ENCODE data around the gene SELL. TPM values are rescaled to one million over a fixed set of nuclear protein-coding genes. Genes with fewer than 3 reads are reported as not detected.

The SELL gene
- total RNA-seq, 3 donors from 2014 or later: 0.78 to 2.5 (median 0.92) TPM

DNA sequence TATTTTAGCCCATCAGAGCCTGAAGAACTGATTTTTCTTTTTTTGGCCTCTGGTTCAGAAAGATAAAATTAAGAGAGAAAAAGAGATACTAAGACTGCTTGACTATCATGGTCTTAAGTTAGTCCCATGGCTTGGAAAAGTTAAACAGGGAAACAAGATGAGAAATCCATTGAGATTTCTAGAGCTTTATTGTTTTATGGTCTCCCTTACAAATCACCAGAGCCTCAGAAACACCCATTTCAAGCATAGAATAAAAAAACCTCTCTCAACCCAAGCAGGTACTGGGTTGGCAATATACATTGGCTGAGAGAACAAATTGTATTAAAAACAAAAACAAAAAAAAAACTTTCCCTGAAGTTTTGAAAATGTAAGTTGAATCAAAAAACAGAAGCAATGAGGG lies 18.6 kb upstream of the SELL start:
- intact Hi-C loops (cut with DNase I, micrococcal nuclease): no loop called here
- Histone ChIP-seq H3K4me3 (no peak overlapping the region), H3K4me1 (ENCODE audit: low read depth) (peaks cover 4% of the 10 kb centered on the region), H3K9me3 (no peaks in the 10 kb centered on the region), H3K36me3 (ENCODE audit: low read depth) (no peaks in the 10 kb centered on the region)
- DNase-seq (no peak), ATAC-seq (peak; percentile 52)
- TF ChIP-seq, protein P1, sequence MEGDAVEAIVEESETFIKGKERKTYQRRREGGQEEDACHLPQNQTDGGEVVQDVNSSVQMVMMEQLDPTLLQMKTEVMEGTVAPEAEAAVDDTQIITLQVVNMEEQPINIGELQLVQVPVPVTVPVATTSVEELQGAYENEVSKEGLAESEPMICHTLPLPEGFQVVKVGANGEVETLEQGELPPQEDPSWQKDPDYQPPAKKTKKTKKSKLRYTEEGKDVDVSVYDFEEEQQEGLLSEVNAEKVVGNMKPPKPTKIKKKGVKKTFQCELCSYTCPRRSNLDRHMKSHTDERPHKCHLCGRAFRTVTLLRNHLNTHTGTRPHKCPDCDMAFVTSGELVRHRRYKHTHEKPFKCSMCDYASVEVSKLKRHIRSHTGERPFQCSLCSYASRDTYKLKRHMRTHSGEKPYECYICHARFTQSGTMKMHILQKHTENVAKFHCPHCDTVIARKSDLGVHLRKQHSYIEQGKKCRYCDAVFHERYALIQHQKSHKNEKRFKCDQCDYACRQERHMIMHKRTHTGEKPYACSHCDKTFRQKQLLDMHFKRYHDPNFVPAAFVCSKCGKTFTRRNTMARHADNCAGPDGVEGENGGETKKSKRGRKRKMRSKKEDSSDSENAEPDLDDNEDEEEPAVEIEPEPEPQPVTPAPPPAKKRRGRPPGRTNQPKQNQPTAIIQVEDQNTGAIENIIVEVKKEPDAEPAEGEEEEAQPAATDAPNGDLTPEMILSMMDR (IDR thresholded peaks at IDR 0.05): no peak

- intact Hi-C loops (cut with DNase I, micrococcal nuclease): no loop called here
- no peak overlapping the region for H3K4me3 ChIP-seq
- peaks cover 9% of the 10 kb centered on the region for H3K4me1 ChIP-seq (ENCODE audit: low read depth)
- H3K9me3 ChIP-seq: no peaks in the 10 kb centered on the region
- TF ChIP-seq, protein P1 (IDR thresholded peaks at IDR 0.05): no peak
- DNase-seq: peak; percentile 39 to 55 (median 40)
- no peaks in the 10 kb centered on the region for H3K36me3 ChIP-seq (ENCODE audit: low read depth)
- peak; percentile 78 for ATAC-seq
These were observed 15.9 kb upstream of the SELL start for GRCh38 chr1:169727307-169727706.

DNA sequence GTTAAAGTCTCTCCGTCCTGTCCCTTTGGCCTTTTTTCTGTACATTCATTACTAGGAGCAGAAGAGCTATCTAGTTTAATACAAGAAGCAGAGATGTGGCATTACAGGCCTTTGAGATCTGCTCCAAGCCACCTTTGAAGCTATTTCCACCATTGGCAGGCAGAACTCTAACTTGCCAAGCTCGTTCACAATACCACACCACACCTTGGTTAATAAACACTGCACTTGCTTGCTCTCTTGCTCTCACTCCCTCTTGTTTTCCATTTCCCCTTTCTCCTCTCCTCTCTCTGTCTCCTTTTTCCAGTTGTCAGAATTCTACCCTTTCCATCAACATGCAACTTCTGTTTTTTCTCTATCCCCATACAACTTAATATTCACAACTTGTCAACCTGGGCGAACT lies 15.4 kb upstream of the SELL start:
- H3K36me3 ChIP-seq (ENCODE audit: low read depth): no peaks in the 10 kb centered on the region
- no peak overlapping the region for H3K4me3 ChIP-seq
- H3K9me3 ChIP-seq: no peaks in the 10 kb centered on the region
- H3K4me1 ChIP-seq (ENCODE audit: low read depth): peaks cover 9% of the 10 kb centered on the region
- TF ChIP-seq, protein P1 (IDR thresholded peaks at IDR 0.05): no peak
- intact Hi-C loops (cut with DNase I, micrococcal nuclease): no loop called here
- ATAC-seq (peak; percentile 82), DNase-seq (peak in 1 of 3 donors; percentile 30)

- no peak for ATAC-seq
- TF ChIP-seq, protein P1 (IDR thresholded peaks at IDR 0.05): no peak
- H3K9me3 ChIP-seq: no peaks in the 10 kb centered on the region
These were observed 14.5 kb upstream of the SELL start for GRCh38 chr1:169725930-169726329.

DNA sequence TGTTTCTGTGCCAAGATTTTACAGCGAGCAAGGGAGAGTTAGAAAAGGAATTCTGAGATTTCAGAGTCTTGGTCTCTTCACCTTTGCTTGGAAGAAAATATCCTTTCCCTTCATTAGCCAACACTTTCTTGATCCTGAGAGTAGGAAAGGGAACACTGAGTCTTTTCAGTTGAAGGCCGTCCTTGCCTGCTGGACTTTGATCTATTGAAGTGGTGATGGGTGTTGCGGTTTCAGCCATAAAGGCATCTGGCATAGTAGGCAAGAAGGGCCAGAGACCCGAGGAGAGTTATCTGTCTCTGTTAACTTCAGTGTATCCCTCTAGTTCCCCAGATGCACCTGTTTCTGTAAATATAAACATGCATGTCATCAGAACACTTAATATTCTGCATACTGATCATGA lies 12.7 kb upstream of the SELL start:
- DNase-seq (no peak), ATAC-seq (peak; percentile 47)
- H3K4me1 ChIP-seq (ENCODE audit: low read depth): peaks cover 4% of the 10 kb centered on the region

More at GRCh38 chr1:169725930-169726329, 14.5 kb upstream of the SELL start:
- intact Hi-C loops (cut with DNase I, micrococcal nuclease): no loop called here
- no peak overlapping the region for H3K4me3 ChIP-seq
- peaks cover 9% of the 10 kb centered on the region for H3K4me1 ChIP-seq (ENCODE audit: low read depth)
- no peaks in the 10 kb centered on the region for H3K36me3 ChIP-seq (ENCODE audit: low read depth)
- no peak for DNase-seq

More for the DNA sequence above, 12.7 kb upstream of the SELL start:
- Histone ChIP-seq H3K9me3 (no peaks in the 10 kb centered on the region), H3K4me3 (no peak overlapping the region), H3K36me3 (ENCODE audit: low read depth) (no peaks in the 10 kb centered on the region)
- TF ChIP-seq, protein P1 (IDR thresholded peaks at IDR 0.05): no peak
- intact Hi-C loops (cut with DNase I, micrococcal nuclease): no loop called here
